ENCODE measurements around the gene PMS1.

PMS1 gene

DNA sequence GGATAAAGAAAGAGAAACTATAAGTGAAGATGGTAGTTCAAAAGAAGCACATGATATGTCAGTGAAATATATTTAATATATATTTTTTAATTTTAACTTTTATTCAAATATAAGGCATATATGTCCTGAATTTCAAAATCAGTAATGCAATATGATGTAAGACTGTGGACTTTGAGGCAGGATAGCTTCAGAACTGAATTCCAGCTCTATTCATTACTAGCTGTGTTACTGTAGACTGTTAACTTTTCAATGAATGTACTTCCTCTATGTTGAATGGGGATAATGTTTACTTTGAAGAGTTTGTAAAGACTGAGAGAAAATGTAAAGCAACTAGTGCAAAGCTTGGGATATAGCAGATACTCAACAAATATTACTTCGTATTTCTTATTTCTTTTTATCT lies 112.6 kb downstream of the PMS1 start:
- Histone ChIP-seq H3K27ac (ENCODE audit: low read length) (no peak overlapping the region), H3K79me2 (ENCODE audit: low read length) (no peaks in the 10 kb centered on the region), H3K4me1 (ENCODE audit: low read length) (peaks cover 7% of the 10 kb centered on the region), H3K27me3 (ENCODE audit: low read depth, low read length) (no peaks in the 10 kb centered on the region), H3K4me2 (ENCODE audit: low read length) (no peak overlapping the region), H3K9me3 (ENCODE audit: insufficient read depth, low read length) (no peaks in the 10 kb centered on the region), H4K20me1 (ENCODE audit: insufficient read depth, low read length) (no peaks in the 10 kb centered on the region), H2AFZ (ENCODE audit: low read depth, low read length) (no peak overlapping the region), H3K36me3 (replicated peaks; ENCODE audit: low read depth, low read length) (no peaks in the 10 kb centered on the region), H3K9ac (ENCODE audit: low read length) (no peak overlapping the region), H3K4me3 (ENCODE audit: low read length) (no peak overlapping the region)
- TF ChIP-seq, protein P1, sequence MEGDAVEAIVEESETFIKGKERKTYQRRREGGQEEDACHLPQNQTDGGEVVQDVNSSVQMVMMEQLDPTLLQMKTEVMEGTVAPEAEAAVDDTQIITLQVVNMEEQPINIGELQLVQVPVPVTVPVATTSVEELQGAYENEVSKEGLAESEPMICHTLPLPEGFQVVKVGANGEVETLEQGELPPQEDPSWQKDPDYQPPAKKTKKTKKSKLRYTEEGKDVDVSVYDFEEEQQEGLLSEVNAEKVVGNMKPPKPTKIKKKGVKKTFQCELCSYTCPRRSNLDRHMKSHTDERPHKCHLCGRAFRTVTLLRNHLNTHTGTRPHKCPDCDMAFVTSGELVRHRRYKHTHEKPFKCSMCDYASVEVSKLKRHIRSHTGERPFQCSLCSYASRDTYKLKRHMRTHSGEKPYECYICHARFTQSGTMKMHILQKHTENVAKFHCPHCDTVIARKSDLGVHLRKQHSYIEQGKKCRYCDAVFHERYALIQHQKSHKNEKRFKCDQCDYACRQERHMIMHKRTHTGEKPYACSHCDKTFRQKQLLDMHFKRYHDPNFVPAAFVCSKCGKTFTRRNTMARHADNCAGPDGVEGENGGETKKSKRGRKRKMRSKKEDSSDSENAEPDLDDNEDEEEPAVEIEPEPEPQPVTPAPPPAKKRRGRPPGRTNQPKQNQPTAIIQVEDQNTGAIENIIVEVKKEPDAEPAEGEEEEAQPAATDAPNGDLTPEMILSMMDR (IDR thresholded peaks at IDR 0.05; ENCODE audit: low read depth, low read length): no peak
- no peak for TF ChIP-seq EZH2phosphoT487 (IDR thresholded peaks at IDR 0.05; ENCODE audit: low read depth)

DNA sequence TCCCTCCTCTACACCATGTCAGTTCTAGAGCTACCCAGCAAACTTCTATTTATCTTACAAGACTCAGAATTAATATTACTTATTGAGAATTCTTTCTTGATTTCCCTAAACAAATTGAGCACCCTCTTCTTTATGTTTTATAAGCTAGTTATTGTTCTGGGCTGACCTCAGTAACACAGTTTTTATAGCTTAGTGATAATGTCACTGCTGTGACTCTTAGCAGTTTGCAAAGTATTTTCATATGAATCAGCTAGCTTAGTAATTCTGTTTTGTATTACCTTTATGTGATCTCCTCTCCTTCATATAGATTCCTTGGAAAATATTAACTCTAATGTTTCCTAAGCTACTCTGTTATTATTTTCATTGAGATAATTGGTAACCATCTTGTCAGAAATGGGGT lies 114.9 kb downstream of the PMS1 start:
- Histone ChIP-seq H3K4me2 (ENCODE audit: low read length) (no peak overlapping the region), H3K4me3 (ENCODE audit: low read length) (no peak overlapping the region), H3K9me3 (ENCODE audit: insufficient read depth, low read length) (no peaks in the 10 kb centered on the region), H3K9ac (ENCODE audit: low read length) (no peak overlapping the region), H3K36me3 (replicated peaks; ENCODE audit: low read depth, low read length) (no peaks in the 10 kb centered on the region), H3K27ac (ENCODE audit: low read length) (no peak overlapping the region), H3K27me3 (ENCODE audit: low read depth, low read length) (no peaks in the 10 kb centered on the region), H3K4me1 (ENCODE audit: low read length) (peaks cover 7% of the 10 kb centered on the region), H2AFZ (ENCODE audit: low read depth, low read length) (no peak overlapping the region), H3K79me2 (ENCODE audit: low read length) (no peaks in the 10 kb centered on the region), H4K20me1 (ENCODE audit: insufficient read depth, low read length) (no peaks in the 10 kb centered on the region)
- TF ChIP-seq, protein P1 (IDR thresholded peaks at IDR 0.05; ENCODE audit: low read depth, low read length): no peak
- TF ChIP-seq EZH2phosphoT487 (IDR thresholded peaks at IDR 0.05; ENCODE audit: low read depth): no peak

DNA sequence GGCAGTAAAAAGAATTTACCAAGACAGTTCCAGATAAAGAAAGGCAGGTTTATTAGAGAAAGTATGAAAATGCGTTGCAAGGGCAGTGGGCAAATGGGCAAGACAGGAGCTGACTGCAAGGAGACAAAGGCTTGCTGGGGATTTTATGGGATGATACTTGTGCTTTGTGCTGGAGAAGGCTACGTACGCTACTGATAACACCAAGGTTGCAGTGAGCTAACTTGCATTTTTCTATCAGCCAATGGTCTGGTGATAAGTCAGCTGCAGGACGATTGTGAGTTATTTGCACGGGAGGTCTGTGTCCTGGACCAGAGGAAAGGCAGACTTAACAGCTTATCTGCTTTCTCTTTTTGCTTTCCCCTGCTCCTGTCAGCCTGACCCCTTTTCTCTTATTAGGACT lies 116.5 kb downstream of the PMS1 start:
- Histone ChIP-seq H4K20me1 (ENCODE audit: insufficient read depth, low read length) (no peaks in the 10 kb centered on the region), H3K27me3 (ENCODE audit: low read depth, low read length) (no peaks in the 10 kb centered on the region), H3K79me2 (ENCODE audit: low read length) (no peaks in the 10 kb centered on the region), H3K4me1 (ENCODE audit: low read length) (peaks cover 7% of the 10 kb centered on the region), H3K36me3 (replicated peaks; ENCODE audit: low read depth, low read length) (no peaks in the 10 kb centered on the region), H3K4me2 (ENCODE audit: low read length) (no peak overlapping the region), H3K27ac (ENCODE audit: low read length) (no peak overlapping the region), H3K9me3 (ENCODE audit: insufficient read depth, low read length) (no peaks in the 10 kb centered on the region), H3K4me3 (ENCODE audit: low read length) (no peak overlapping the region), H2AFZ (ENCODE audit: low read depth, low read length) (no peak overlapping the region), H3K9ac (ENCODE audit: low read length) (no peak overlapping the region)
- no peak for TF ChIP-seq EZH2phosphoT487 (IDR thresholded peaks at IDR 0.05; ENCODE audit: low read depth)
- TF ChIP-seq, protein P1 (IDR thresholded peaks at IDR 0.05; ENCODE audit: low read depth, low read length): no peak

DNA sequence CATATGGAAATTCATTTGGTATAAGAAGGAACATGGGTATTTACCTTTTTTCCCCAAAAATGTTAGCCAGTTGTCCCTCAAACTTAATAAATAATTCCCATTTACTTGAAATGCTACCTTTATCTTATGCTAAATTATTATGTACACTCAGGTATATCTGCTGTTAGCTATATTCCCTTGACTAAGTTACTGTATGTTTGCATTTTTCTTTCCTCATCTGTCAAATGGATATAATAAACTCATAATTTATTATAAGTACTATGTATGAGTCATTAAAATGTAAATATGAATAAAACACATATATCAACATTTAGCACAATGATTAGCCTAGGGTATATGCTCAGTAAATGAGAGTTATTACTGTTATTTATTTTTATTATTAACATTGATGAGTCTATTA lies 117.4 kb downstream of the PMS1 start:
- H2AFZ ChIP-seq (ENCODE audit: low read depth, low read length): no peak overlapping the region
- H3K79me2 ChIP-seq (ENCODE audit: low read length): no peaks in the 10 kb centered on the region
- TF ChIP-seq EZH2phosphoT487 (IDR thresholded peaks at IDR 0.05; ENCODE audit: low read depth): no peak
- TF ChIP-seq, protein P1 (IDR thresholded peaks at IDR 0.05; ENCODE audit: low read depth, low read length): no peak
- no peaks in the 10 kb centered on the region for H4K20me1 ChIP-seq (ENCODE audit: insufficient read depth, low read length)
- no peak overlapping the region for H3K4me2 ChIP-seq (ENCODE audit: low read length)
- no peaks in the 10 kb centered on the region for H3K9me3 ChIP-seq (ENCODE audit: insufficient read depth, low read length)
- H3K4me1 ChIP-seq (ENCODE audit: low read length): peaks cover 7% of the 10 kb centered on the region
- H3K27ac ChIP-seq (ENCODE audit: low read length): no peak overlapping the region
- H3K36me3 ChIP-seq (replicated peaks; ENCODE audit: low read depth, low read length): no peaks in the 10 kb centered on the region
- no peak overlapping the region for H3K9ac ChIP-seq (ENCODE audit: low read length)
- H3K4me3 ChIP-seq (ENCODE audit: low read length): no peak overlapping the region
- no peaks in the 10 kb centered on the region for H3K27me3 ChIP-seq (ENCODE audit: low read depth, low read length)

Data from OCI-LY3 (cell line).